ENCODE results near the gene INHBE. TPM values are rescaled to one million over a fixed set of nuclear protein-coding genes. Genes with fewer than 3 reads are reported as not detected.

Gene INHBE
- total RNA-seq, 1 experiment from 2014 or later = 10.1 TPM

DNA sequence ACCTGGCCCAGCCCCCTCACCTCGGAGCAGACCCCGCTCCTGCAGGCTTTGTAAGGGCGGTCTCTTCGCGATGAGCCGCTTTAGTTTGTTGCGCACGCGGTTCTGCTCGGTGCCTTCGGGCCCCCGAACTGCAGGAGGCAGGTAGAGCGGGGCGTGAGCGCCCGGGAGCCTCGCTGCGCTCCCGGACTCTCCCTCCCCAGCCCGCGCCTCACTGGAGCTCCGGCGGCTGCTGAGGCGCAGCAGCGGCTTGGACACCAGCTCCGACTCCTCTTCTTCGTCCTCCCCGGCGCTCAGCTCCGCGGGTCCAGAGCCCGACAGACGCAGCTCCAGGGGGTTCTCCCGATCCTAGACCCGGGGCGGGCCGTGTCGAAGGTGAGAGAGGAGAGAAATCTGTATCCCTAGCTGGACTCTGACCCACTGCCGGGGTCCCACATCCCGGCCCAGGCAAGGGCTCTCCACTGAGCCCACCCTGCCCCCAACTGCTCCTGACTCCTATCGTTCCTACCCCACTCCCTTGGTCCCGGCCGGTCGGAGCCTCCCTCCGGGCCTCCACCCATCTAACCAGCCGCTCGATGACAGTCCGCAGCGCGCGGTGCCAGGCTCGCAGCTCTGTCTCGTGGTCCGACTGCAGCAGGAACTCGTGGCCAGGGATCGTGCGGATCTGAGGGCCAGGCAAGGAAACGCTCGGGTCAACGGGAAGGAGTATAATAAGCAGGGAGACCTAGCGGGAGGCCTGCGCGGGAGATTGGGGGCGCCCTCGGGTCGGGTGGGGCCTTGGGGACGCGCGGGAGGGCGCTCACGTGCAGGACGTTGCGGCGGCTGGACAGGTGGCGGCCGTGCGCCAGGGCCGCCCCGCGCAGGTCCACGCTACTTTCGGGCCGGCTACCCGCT is 20.4 kb downstream of the INHBE start:
- H3K79me2 ChIP-seq (ENCODE audit: insufficient read depth, low read length) = no peaks in the 10 kb centered on the region
- no peak overlapping the region for H3K4ac ChIP-seq (ENCODE audit: low read depth, low read length)
- H3K18ac ChIP-seq (ENCODE audit: insufficient read length, low read depth, low read length) = no peak overlapping the region
- no peak overlapping the region for H3K9ac ChIP-seq (ENCODE audit: extremely low read depth, insufficient read length, low read length)
- WGBS (ENCODE audit: extremely low coverage, insufficient read length, low lambda C conversion rate) = no CpG with 5 or more reads among the region's 84 CpGs
- no peaks in the 10 kb centered on the region; a peak in 2 of 7 replicates for H3K36me3 Mint-ChIP-seq (ENCODE audit: insufficient read depth in 1 of 3, low read depth in 3 of 3)
- peaks cover 15% of the 10 kb centered on the region for H3K23me2 ChIP-seq (ENCODE audit: insufficient read length, low read depth, low read length, poor library complexity, severe bottlenecking)
- no peaks in the 10 kb centered on the region for H3K9me3 Mint-ChIP-seq
- no peak overlapping the region for H4K5ac ChIP-seq (ENCODE audit: insufficient read length, low read depth, low read length)
- peaks cover 3% of the 10 kb centered on the region for H4K20me1 ChIP-seq (ENCODE audit: control insufficient read depth, insufficient read depth, insufficient read length)
- H3T11ph ChIP-seq (ENCODE audit: low read length) = no peak overlapping the region
- peak; percentile 63 for DNase-seq
- H2BK15ac ChIP-seq (ENCODE audit: low read depth, low read length) = no peak overlapping the region
- no peak overlapping the region for H3K23ac ChIP-seq (ENCODE audit: insufficient read length, low read depth, low read length)
- no peak overlapping the region for H2BK12ac ChIP-seq (ENCODE audit: insufficient read length, low read depth, low read length)
- H3K4me1 ChIP-seq (ENCODE audit: insufficient read depth, low read length) = no peaks in the 10 kb centered on the region; the same call in 1 of the 2 replicates
- peak overlapping the region; percentile 62 for H3K4me2 ChIP-seq (ENCODE audit: insufficient read depth, insufficient read length, low read length)
- H3K27me3 Mint-ChIP-seq (ENCODE audit: low read depth) = peaks cover 82% of the 10 kb centered on the region
- H2AK5ac ChIP-seq (ENCODE audit: insufficient read length, low read length) = no peak overlapping the region
- H2BK5ac ChIP-seq (ENCODE audit: insufficient read length, low read length) = no peak overlapping the region
- no peak overlapping the region for H2BK120ac ChIP-seq (ENCODE audit: low read depth, low read length, poor library complexity, severe bottlenecking)
- peaks cover 21 to 22% of the 10 kb centered on the region in 2 experiments for H3K4me1 Mint-ChIP-seq
- no peak overlapping the region for H4K8ac ChIP-seq (replicated peaks; ENCODE audit: insufficient read length, low read depth, low read length)
- no peak overlapping the region for H3K27ac ChIP-seq (ENCODE audit: insufficient read length, low read depth, low read length)
- H3K27me3 ChIP-seq (ENCODE audit: insufficient read depth, low read length) = peaks cover 37% of the 10 kb centered on the region
- H2AFZ ChIP-seq (ENCODE audit: low read length) = no peak overlapping the region
- no peak for TF ChIP-seq CTCF (conservative IDR thresholded peaks at IDR 0.05)
- no peak overlapping the region for H2BK20ac ChIP-seq (ENCODE audit: low read depth, low read length, poor library complexity, severe bottlenecking)
- H3K9me3 ChIP-seq (ENCODE audit: control insufficient read depth, low read depth, low read length) = no peaks in the 10 kb centered on the region
- H3K79me1 ChIP-seq (ENCODE audit: insufficient read depth, low read depth, low read length, poor library complexity, severe bottlenecking) = no peaks in the 10 kb centered on the region
- no peak overlapping the region for H3K56ac ChIP-seq (ENCODE audit: insufficient read length, low read depth, low read length)
- no peak overlapping the region for H3K27ac Mint-ChIP-seq
- H4K91ac ChIP-seq (ENCODE audit: insufficient read length, low read depth, low read length) = no peak overlapping the region
- no peak overlapping the region for H3K14ac ChIP-seq (ENCODE audit: insufficient read depth, low read length)
- peak overlapping the region; percentile 59 to 80 for H3K4me3 Mint-ChIP-seq

All from H9 (cell line).